GM12878 (cell line): ENCODE results near the gene CBARP. TPM values are rescaled to one million over a fixed set of nuclear protein-coding genes. Genes with fewer than 3 reads are reported as not detected.

Source experiments
- ATAC-seq: fragments of 200-7000 bp; cut with Tn5 transposase; 3 replicates; pipeline ENCODE4 v1.9.1; 2020; ENCODE audit warnings: mild to moderate bottlenecking, moderate library complexity
- BruUV-seq: library from RNA; stranded (reverse); fragments of 400-500 nt; replicated peaks from 2 replicates; lab custom pipeline; 2021; lab: Mats Ljungman, UMichigan
- CTCF ChIA-PET: fragments of 300-600 bp; sonication (Branson Sonifier 250); formaldehyde crosslinking; extraction: SDS; loops from one replicate; lab custom pipeline; 2021; ENCODE audit warnings: inconsistent platforms; lab: Yijun Ruan, JAX
- POLR2A ChIA-PET: fragments of 350-600 bp; formaldehyde crosslinking; extraction: SDS; loops from one replicate; lab custom pipeline; 2021; ENCODE audit warnings: inconsistent platforms; lab: Charles Lee
- RAD21 ChIA-PET: fragments of 300-600 bp; sonication (Branson Sonifier 250); formaldehyde crosslinking; loops from one replicate; lab custom pipeline; 2023; ENCODE audit warnings: antibody characterized with exemption; ENCODE audit not compliant: unreplicated experiment; lab: Charles Lee
- SMC1A ChIA-PET: fragments of 300-600 bp; sonication (Branson Sonifier 250); formaldehyde crosslinking; loops from one replicate; lab custom pipeline; 2023; ENCODE audit not compliant: unreplicated experiment, uncharacterized antibody; lab: Charles Lee
- DNase-seq: peaks from one replicate; pipeline ENCODE4 v3.0.0-alpha.2; 2011; ENCODE audit warnings: low read depth, low spot score
- FAIRE-seq: peaks from 3 replicates; lab custom pipeline; 2011; peaks lifted over from hg19 to GRCh38; lab: Jason Lieb, UNC
- H2AFZ ChIP-seq: 2 replicates; pipeline ENCODE4 v1.6.0; 2011; ENCODE audit warnings: low read depth, low read length, control low read depth; ENCODE audit not compliant: control insufficient read depth
- H3K27ac ChIP-seq: 2 replicates; pipeline ENCODE4 v1.5.1; 2011; ENCODE audit warnings: control low read depth; ENCODE audit not compliant: control insufficient read depth, insufficient read depth
- H3K27me3 ChIP-seq, 2 experiments: replicated peaks in 1 of 2; 2 replicates each; pipeline versions ENCODE4 v1.6.0 to v1.6.1; 2011; ENCODE audit warnings: low read length in 1 of 2; ENCODE audit not compliant: control insufficient read depth in 2 of 2, insufficient read depth in 2 of 2
- H3K36me3 ChIP-seq, 2 experiments: 2 replicates each; pipeline ENCODE4 v1.5.1; 2011; ENCODE audit warnings: low read length in 1 of 2; ENCODE audit not compliant: control insufficient read depth in 2 of 2, insufficient read depth in 2 of 2
- H3K4me1 ChIP-seq: 2 replicates; pipeline ENCODE4 v1.6.1; 2011; ENCODE audit warnings: mild to moderate bottlenecking, low read length, moderate library complexity, mixed read lengths; ENCODE audit not compliant: control insufficient read depth, insufficient read depth
- H3K4me2 ChIP-seq: 2 replicates; pipeline ENCODE4 v1.6.0; 2011; ENCODE audit warnings: control low read depth; ENCODE audit not compliant: control insufficient read depth, insufficient read depth
- H3K4me3 ChIP-seq: fragments of 200-600 bp; sonication (generic); 2 replicates; pipeline ENCODE4 v1.5.1; 2016
- H3K79me2 ChIP-seq: 2 replicates; pipeline ENCODE4 v1.6.0; 2011; ENCODE audit warnings: low read length; ENCODE audit not compliant: control insufficient read depth, insufficient read depth
- H3K9ac ChIP-seq: 2 replicates; pipeline ENCODE4 v1.8.0; 2011; ENCODE audit warnings: low read length, control low read depth, mixed read lengths; ENCODE audit not compliant: control insufficient read depth, insufficient read depth
- H3K9me3 ChIP-seq: replicated peaks from 3 replicates; pipeline ENCODE4 v1.5.1; 2011; ENCODE audit warnings: mild to moderate bottlenecking, low read length; ENCODE audit not compliant: control insufficient read depth, insufficient read depth
- H4K20me1 ChIP-seq: 2 replicates; pipeline ENCODE4 v1.6.0; 2011; ENCODE audit not compliant: control insufficient read depth, insufficient read depth
- BHLHE40 ChIP-seq, 2 experiments: fragments of 450-650 bp in 1 of 2; IDR thresholded peaks; 2 replicates each; pipeline ENCODE4 v1.6.1; 2011 to 2017; ENCODE audit warnings: low read depth in 2 of 2, borderline replicate concordance in 1 of 2, improper control_type of control experiment in 1 of 2, low read length in 1 of 2, mild to moderate bottlenecking in 1 of 2
- RBBP5 ChIP-seq: fragments of 200-600 bp; sonication (generic); conservative IDR thresholded peaks from 2 replicates; pipeline ENCODE4 v1.6.1; 2016
- WGBS: methylation state at CpG from one replicate; pipeline ENCODE4 v1.1.6; 2016; ENCODE audit warnings: low lambda C conversion rate; ENCODE audit not compliant: insufficient replicate concordance, insufficient coverage; ENCODE audit errors: missing lambda C conversion rate; 5-methylcytosine and 5-hydroxymethylcytosine counted together
- in situ Hi-C: fragments of 300-500 bp; cut with MboI; formaldehyde crosslinking; loops from 9 replicates; pipeline ENCODE4 v1.14.3; 2018; ENCODE audit warnings: mixed read lengths
- intact Hi-C: fragments of 100-400 bp; cut with micrococcal nuclease; formaldehyde crosslinking; loops from one replicate; pipeline ENCODE4 v1.14.2; 2022; ENCODE audit not compliant: unreplicated experiment
- polyA plus RNA-seq, 11 experiments: library from polyadenylated mRNA; depleted of rRNA in 4 of 11; unstranded in 6 of 11; stranded (reverse) in 5 of 11; fragments of >200 nt; fragmentation: Nextera tagmentation in 4 of 11; fragmentation: Illumina TruSeq in 1 of 11; extraction: Ambion mirVana in 4 of 11; extraction: Trizol in 1 of 11; gene quantifications; 1 replicate in 1 of 11; 2 replicates in 10 of 11; pipeline versions ENCODE4 v1.2.1 to v1.2.3, GENCODE V29; 2011 to 2016; ENCODE audit warnings: inconsistent platforms in 2 of 11, missing spikeins in 2 of 11, low read depth in 1 of 11
- total RNA-seq, 4 experiments: library from RNA; depleted of rRNA in 3 of 4; stranded (reverse); fragments of >200 nt in 3 of 4; fragmentation: Illumina TruSeq in 1 of 4; extraction: Trizol in 1 of 4; gene quantifications; 2 replicates each; pipeline versions ENCODE4 v1.2.1 to v1.2.3, GENCODE V29; 2013 to 2021

Gene CBARP
- total and polyA plus RNA-seq, 10 of the 15 experiments (the other 5 are each of a cell fraction or from before 2014, with no cell fraction given), result 0.04 to 0.59 (median 0.18) TPM; not detected in 3

DNA sequence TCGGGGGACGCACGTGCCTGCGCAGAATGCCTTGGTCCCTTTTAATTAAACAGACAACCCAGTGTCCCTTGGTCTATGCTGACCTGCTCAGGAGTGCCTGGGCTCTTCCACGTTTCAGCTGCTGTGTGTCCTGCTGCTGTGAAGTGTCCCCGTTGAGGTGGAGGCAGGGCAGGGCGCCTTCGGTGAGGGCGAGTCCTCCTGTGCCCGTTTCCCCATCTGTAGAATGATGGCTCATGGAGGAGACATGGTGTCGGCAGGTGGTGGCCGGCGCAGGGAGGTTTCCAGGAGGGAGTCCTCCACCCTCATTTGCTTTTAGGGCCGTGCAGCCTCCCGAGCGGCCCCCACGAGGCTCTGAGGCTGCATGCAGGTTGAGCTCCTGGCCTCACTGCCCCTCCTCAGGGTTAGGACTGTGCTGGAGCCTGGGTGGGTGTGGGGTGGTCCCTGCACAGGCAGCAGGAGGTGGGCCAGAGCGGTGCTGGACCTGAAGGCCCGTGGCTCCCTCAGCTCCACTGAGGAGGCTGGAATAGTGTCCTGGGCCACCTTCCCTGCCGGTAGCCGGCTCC is 23.4 kb downstream of the CBARP start:
- peaks cover 63% of the 10 kb centered on the region for H3K79me2 ChIP-seq
- H4K20me1 ChIP-seq, result no peaks in the 10 kb centered on the region; the same call in 1 of the 2 replicates
- 68% methylated on average over 21 of the region's 21 CpGs for WGBS
- no peaks in the 10 kb centered on the region for H3K9me3 ChIP-seq
- peaks cover 7 to 15% of the 10 kb centered on the region in 2 experiments; a peak in 3 of 4 replicates for H3K36me3 ChIP-seq
- ATAC-seq (no peak), DNase-seq (no peak), FAIRE-seq (no peak)
- ChIA-PET CTCF (interaction anchor here (0.9 kb wide), 1 partner anchor 24 kb away, joined by 3 read pairs; no protein-coding TSS in a partner anchor), POLR2A (interaction anchor here (0.5 to 1.6 kb wide), 4 partner anchors 11 to 154 kb away, joined by 3 to 6 read pairs (median 3); no protein-coding TSS in a partner anchor), SMC1A (no interaction called here), RAD21 (interaction anchor here (0.8 to 1.2 kb wide), 3 partner anchors 30 to 276 kb away, joined by 3 read pairs; no protein-coding TSS in a partner anchor)
- no peak overlapping the region for H2AFZ ChIP-seq
- in situ Hi-C loops (no loop called here), intact Hi-C loops (no loop called here)
- H3K27ac ChIP-seq, result peak overlapping the region; percentile 76
- H3K4me2 ChIP-seq, result peak overlapping the region; percentile 72
- peaks cover 23% of the 10 kb centered on the region for H3K4me1 ChIP-seq
- H3K27me3 ChIP-seq, result no peaks in the 10 kb centered on the region
- H3K4me3 ChIP-seq, result 0 out of 2 replicates have a peak overlapping the region, but pooled peaks have one; percentile 46
- TF ChIP-seq BHLHE40 (IDR thresholded peaks at IDR 0.05; ENCODE audit: borderline replicate concordance in 1 of 2, low read depth in 2 of 2, low read length in 1 of 2) (peak in 1 of 2 experiments; percentile 72; a peak in 2 of 4 replicates), RBBP5 (no peak)
- no TSS peak for BruUV-seq
- no peak overlapping the region; the same call in 1 of the 2 replicates for H3K9ac ChIP-seq
